Endothelial cell (in vitro differentiated cells): ENCODE results near the gene MTMR11. TPM values are rescaled to one million over a fixed set of nuclear protein-coding genes. Genes with fewer than 3 reads are reported as not detected.
A peak's percentile ranks its signal among the peaks of the same experiment; 100 is the strongest.

Experiments
- DNase-seq: peaks from one replicate; pipeline ENCODE4 v3.0.0; 2021; ENCODE audit warnings: low spot score
- H3K27ac Mint-ChIP-seq: one replicate; pipeline ENCODE4 v1.8.0; 2021; ENCODE audit warnings: mixed read lengths, inconsistent platforms; ENCODE audit not compliant: unreplicated experiment
- H3K27me3 Mint-ChIP-seq: one replicate; pipeline ENCODE4 v1.8.0; 2021; ENCODE audit warnings: mild to moderate bottlenecking, moderate library complexity, mixed read lengths, inconsistent platforms; ENCODE audit not compliant: unreplicated experiment
- H3K36me3 Mint-ChIP-seq: one replicate; pipeline ENCODE4 v1.8.0; 2021; ENCODE audit warnings: mild to moderate bottlenecking, low read depth, mixed read lengths, inconsistent platforms; ENCODE audit not compliant: unreplicated experiment
- H3K4me1 Mint-ChIP-seq: one replicate; pipeline ENCODE4 v1.8.0; 2021; ENCODE audit warnings: mild to moderate bottlenecking, mixed read lengths, inconsistent platforms; ENCODE audit not compliant: unreplicated experiment
- H3K4me3 Mint-ChIP-seq: one replicate; pipeline ENCODE4 v1.8.0; 2021; ENCODE audit warnings: mild to moderate bottlenecking, mixed read lengths, inconsistent platforms; ENCODE audit not compliant: unreplicated experiment
- H3K9me3 Mint-ChIP-seq: one replicate; pipeline ENCODE4 v1.8.0; 2021; ENCODE audit warnings: mixed read lengths, inconsistent platforms; ENCODE audit not compliant: unreplicated experiment
- total RNA-seq: library from RNA; stranded (reverse); fragmentation: NEBNext Ultra II Directional; extraction: Animal tissue kit (Norgen Biotek cat#: 25700); gene quantifications from one replicate; pipeline ENCODE4 v1.2.1, GENCODE V29; 2021; ENCODE audit not compliant: unreplicated experiment
- TF ChIP-seq, protein P1 (sequence below): fragments of 200-600 bp; sonication (generic); IDR thresholded peaks from one replicate; pipeline ENCODE4 v1.5.0; 2021; ENCODE audit warnings: antibody characterized with exemption; ENCODE audit not compliant: unreplicated experiment

The MTMR11 gene
- total RNA-seq, 1 donor from 2014 or later: 10.3 TPM

DNA sequence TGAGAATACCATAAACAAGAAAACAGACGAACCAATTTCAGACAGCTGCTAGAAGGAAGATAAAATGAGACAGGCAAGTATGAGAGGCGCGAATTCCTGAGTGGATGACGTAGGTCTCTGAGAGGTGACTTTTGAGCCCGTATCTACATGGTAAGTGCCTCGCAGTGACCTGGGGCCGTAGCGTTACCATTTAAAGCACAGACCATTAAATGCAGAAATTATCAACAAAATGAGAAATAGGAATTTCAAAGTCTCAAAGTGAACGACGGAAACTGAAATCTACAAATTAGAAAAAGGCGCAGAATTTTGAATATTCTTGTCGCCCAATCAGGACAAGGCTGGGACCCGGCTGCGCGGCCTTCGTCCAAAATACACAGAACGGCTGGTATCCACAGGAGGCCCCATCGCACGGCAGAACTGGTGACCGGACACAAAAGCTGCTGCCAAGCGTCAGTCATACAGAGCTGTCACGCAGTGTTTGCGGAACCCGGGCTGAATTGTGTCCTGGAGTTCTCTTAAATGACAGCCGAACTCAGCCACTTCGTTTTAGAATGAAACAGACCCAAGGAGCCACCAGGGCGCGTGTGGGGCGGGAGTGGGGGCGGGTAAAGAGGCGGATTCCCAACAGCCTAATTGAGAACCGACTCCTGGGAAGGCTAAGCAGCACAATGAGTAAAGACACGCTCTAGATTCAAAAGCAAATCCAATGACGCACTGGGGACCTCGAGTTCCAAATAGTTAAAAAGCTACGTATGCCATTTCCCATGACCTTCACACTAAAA, 51.1 kb downstream of the MTMR11 start:
- Mint-ChIP-seq H3K4me3 (no peak overlapping the region), H3K27me3 (no peaks in the 10 kb centered on the region), H3K9me3 (no peaks in the 10 kb centered on the region), H3K27ac (no peak overlapping the region), H3K4me1 (no peaks in the 10 kb centered on the region), H3K36me3 (no peaks in the 10 kb centered on the region)
- TF ChIP-seq, protein P1, sequence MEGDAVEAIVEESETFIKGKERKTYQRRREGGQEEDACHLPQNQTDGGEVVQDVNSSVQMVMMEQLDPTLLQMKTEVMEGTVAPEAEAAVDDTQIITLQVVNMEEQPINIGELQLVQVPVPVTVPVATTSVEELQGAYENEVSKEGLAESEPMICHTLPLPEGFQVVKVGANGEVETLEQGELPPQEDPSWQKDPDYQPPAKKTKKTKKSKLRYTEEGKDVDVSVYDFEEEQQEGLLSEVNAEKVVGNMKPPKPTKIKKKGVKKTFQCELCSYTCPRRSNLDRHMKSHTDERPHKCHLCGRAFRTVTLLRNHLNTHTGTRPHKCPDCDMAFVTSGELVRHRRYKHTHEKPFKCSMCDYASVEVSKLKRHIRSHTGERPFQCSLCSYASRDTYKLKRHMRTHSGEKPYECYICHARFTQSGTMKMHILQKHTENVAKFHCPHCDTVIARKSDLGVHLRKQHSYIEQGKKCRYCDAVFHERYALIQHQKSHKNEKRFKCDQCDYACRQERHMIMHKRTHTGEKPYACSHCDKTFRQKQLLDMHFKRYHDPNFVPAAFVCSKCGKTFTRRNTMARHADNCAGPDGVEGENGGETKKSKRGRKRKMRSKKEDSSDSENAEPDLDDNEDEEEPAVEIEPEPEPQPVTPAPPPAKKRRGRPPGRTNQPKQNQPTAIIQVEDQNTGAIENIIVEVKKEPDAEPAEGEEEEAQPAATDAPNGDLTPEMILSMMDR: no peak
- peak; percentile 40 for DNase-seq

DNA sequence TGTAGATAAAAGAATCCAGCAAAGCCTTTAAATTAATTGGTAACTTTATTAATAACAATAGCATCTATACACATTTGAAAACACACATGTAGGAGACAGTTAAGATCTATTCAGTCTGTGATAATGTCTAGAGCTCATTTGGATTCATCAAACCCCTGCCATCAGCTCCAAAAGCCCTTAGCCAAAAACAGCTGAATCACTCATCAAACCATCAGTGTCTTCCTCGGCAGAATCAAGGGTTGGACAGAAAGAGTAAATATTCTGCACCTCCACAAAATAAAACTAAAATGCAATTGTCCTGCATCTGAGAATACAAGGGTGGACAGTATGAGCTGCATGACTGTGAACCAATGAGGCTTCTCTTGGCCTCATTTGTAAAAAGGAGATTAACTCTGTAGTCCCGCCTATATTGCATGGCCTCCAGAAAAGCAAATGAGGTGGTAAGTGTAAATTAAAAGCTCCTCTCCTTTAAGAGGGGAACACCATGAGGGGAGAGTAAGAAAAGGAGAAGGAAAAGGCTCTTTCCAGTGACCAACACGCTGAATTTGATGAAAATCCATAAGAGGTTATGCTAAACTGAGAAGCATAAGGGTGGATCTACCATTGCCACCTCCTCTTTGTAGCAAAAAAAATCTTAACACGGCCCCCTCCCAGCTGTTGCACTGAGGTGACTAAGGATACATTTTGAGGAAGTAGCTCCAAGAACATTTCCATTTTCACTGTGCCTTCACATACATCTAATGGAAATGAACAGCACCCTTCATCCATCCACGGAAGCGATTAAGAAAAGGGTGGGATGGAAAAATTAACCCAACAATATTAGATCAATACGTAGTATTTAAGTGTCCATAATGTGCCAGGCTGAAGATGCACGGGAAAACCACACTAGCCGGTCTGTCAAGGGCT, 52.0 kb downstream of the MTMR11 start:
- Mint-ChIP-seq H3K36me3 (no peaks in the 10 kb centered on the region), H3K27me3 (no peaks in the 10 kb centered on the region), H3K27ac (no peak overlapping the region), H3K4me1 (no peaks in the 10 kb centered on the region), H3K4me3 (no peak overlapping the region), H3K9me3 (no peaks in the 10 kb centered on the region)
- no peak for DNase-seq
- TF ChIP-seq, protein P1: no peak

DNA sequence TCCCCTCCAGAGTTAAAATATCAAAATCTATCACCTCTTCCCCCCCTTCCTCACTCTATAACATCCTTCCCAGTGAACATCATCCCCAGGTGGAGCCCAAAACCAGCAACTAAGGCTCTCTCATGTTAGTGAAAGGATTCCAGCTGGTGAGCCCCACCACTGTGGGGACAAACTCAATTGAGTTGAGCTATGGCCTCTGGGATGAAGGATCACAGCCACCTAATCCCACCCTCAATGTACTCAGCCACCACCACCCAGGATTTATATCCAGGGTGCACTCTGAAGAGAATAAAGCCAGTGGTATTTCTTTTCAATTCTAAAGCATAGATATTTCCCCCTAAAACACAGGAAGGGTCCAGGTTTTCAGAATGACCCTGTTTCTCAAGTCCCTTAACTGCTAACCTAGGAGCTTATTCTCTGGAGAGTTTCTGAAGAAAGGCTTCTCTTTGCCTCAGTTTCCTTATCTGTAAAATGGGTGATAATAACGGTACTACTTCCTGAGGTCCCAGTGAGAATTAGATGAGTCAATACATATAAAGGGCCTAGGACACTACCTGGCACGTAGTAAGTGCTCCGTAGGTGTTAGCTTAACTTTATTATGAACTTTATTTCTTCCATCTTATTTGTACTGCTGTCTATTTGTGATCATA, 53.0 kb downstream of the MTMR11 start:
- TF ChIP-seq, protein P1: no peak
- no peak overlapping the region for H3K27ac Mint-ChIP-seq
- DNase-seq: no peak
- H3K27me3 Mint-ChIP-seq: no peaks in the 10 kb centered on the region
- no peaks in the 10 kb centered on the region for H3K36me3 Mint-ChIP-seq
- peak overlapping the region; percentile 10 for H3K4me3 Mint-ChIP-seq
- no peaks in the 10 kb centered on the region for H3K9me3 Mint-ChIP-seq
- H3K4me1 Mint-ChIP-seq: no peaks in the 10 kb centered on the region

DNA sequence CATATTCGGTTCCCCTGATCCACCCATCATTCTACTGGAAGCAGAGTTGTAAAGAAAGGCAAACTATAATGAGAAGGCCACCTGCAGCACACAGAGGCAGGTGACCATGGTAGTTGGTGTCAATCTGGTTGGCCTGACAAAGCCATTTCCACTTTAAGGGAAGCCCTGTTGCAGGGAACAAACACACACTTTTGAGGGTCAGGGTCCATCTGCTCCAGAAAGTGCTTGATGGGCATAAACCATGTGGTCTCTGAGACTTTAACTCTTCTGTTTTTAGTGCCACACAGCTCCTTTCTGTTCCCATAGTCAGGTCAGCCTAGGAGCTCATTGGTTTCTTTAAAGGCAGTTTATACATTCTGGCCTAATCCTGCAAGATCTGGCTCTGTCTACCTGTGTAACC, 54.8 kb downstream of the MTMR11 start:
- no peak overlapping the region for H3K27ac Mint-ChIP-seq
- H3K36me3 Mint-ChIP-seq: no peaks in the 10 kb centered on the region
- H3K4me1 Mint-ChIP-seq: no peaks in the 10 kb centered on the region
- H3K4me3 Mint-ChIP-seq: no peak overlapping the region
- H3K9me3 Mint-ChIP-seq: no peaks in the 10 kb centered on the region
- no peak for DNase-seq
- TF ChIP-seq, protein P1: no peak
- H3K27me3 Mint-ChIP-seq: no peaks in the 10 kb centered on the region
